Neuron (in vitro differentiated cells): ENCODE data around the gene FXYD6.

Experiments used
- H2AFZ ChIP-seq: one replicate; pipeline ENCODE4 v1.6.1; 2013; ENCODE audit warnings: low read depth, mild to moderate bottlenecking, inconsistent platforms, low read length, moderate library complexity
- H3K27me3 ChIP-seq: one replicate; pipeline ENCODE4 v1.6.1; 2013; ENCODE audit warnings: low read length; ENCODE audit not compliant: insufficient read depth
- H3K36me3 ChIP-seq: one replicate; pipeline ENCODE4 v1.6.1; 2013; ENCODE audit warnings: low read length; ENCODE audit not compliant: insufficient read depth
- H3K4me1 ChIP-seq: one replicate; pipeline ENCODE4 v1.6.1; 2013; ENCODE audit warnings: low read length; ENCODE audit not compliant: insufficient read depth
- H3K4me3 ChIP-seq: 2 replicates; pipeline ENCODE4 v1.5.1; 2013; ENCODE audit warnings: mild to moderate bottlenecking, low read length, moderate library complexity
- H3K9me3 ChIP-seq: one replicate; pipeline ENCODE4 v1.6.1; 2013; ENCODE audit warnings: low read length

Gene FXYD6

DNA sequence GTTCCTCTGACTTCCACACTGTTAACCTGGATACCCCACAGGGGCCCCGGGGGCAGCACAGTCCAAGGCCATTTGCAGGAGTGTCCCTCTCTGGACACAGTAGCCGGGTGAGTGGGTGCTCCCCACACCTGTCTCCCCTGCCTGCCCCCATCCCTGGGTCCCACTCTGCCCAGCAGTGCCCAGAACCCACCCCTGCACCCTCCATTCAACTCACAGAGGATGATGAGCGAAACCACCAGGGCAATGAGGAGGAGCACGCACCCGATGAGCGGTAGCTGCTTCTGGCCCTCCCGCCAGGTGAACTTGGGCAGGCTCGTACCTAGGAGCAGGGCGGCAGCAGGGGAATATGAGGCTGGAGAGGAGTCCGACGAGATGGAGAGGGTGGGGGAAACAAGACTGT lies 40.5 kb upstream of the FXYD6 start:
- H3K4me1 ChIP-seq = no peaks in the 10 kb centered on the region
- H3K36me3 ChIP-seq = no peaks in the 10 kb centered on the region
- no peak overlapping the region for H3K4me3 ChIP-seq
- H3K27me3 ChIP-seq = peaks cover 20% of the 10 kb centered on the region
- no peaks in the 10 kb centered on the region for H3K9me3 ChIP-seq
- H2AFZ ChIP-seq = no peak overlapping the region

DNA sequence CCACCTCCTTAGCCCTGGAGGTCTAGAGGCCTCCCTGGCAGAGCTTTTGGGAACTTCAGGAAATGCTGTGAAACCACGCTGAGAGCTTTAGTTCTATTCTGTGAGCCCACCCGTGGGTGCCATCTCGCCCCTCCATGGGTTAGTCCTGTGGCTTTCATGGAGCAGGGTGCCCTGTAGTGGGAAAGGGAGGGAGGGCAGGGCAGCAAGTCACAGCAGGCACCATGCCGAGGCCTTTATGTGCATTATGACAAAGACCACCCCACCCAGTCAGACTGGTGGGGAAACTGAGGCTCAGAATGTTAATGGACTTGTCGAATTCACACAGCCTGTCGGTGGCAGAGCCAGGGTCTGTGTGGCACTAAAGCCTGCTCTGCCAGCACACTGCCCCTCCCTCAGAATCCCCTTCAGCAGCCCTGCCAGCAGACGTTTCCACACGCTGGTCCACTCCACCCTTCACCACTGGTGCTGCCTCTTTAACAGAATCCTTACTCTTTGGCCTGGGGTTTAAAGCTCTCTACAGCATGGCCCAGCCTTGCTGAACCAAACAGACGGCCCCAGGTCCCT lies 39.3 kb upstream of the FXYD6 start:
- no peaks in the 10 kb centered on the region for H3K36me3 ChIP-seq
- peaks cover 20% of the 10 kb centered on the region for H3K27me3 ChIP-seq
- no peaks in the 10 kb centered on the region for H3K4me1 ChIP-seq
- no peak overlapping the region for H3K4me3 ChIP-seq
- H3K9me3 ChIP-seq = no peaks in the 10 kb centered on the region
- no peak overlapping the region for H2AFZ ChIP-seq

- peaks cover 20% of the 10 kb centered on the region for H3K27me3 ChIP-seq
- H3K4me1 ChIP-seq = no peaks in the 10 kb centered on the region
- H3K36me3 ChIP-seq = no peaks in the 10 kb centered on the region
- H3K9me3 ChIP-seq = no peaks in the 10 kb centered on the region
- no peak overlapping the region for H2AFZ ChIP-seq
- no peak overlapping the region for H3K4me3 ChIP-seq
These were observed 38.6 kb upstream of the FXYD6 start for GRCh38 chr11:117914991-117915618.

- Histone ChIP-seq H3K9me3 (no peaks in the 10 kb centered on the region), H3K27me3 (peaks cover 20% of the 10 kb centered on the region), H3K4me3 (no peak overlapping the region), H3K36me3 (no peaks in the 10 kb centered on the region), H3K4me1 (no peaks in the 10 kb centered on the region), H2AFZ (no peak overlapping the region)
These were observed 37.9 kb upstream of the FXYD6 start for GRCh38 chr11:117914398-117914761.

- H2AFZ ChIP-seq = no peak overlapping the region
- H3K27me3 ChIP-seq = peaks cover 20% of the 10 kb centered on the region
- no peak overlapping the region for H3K4me3 ChIP-seq
- H3K9me3 ChIP-seq = no peaks in the 10 kb centered on the region
- H3K36me3 ChIP-seq = no peaks in the 10 kb centered on the region
- H3K4me1 ChIP-seq = no peaks in the 10 kb centered on the region
These were observed 37.4 kb upstream of the FXYD6 start for GRCh38 chr11:117913736-117914397.

DNA sequence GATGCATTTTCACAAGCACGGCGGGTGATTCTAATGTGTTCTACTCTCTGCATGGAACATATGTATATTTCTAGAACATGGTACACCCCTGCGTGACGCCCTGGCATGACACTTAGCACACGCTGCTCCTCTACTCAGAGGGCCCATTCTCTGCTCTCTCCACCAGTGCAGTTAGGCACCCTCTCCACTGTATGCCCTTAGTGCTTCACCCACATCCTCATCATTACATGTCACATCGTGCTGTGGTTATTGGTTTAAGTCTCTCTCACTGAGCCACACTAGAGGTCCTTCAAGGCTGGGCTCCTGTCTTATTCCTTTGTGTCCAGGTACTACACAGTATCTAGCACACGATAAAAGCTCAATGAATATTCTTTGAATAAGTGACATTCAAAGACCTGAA lies 36.0 kb upstream of the FXYD6 start:
- Histone ChIP-seq H3K4me3 (no peak overlapping the region), H3K27me3 (peaks cover 17% of the 10 kb centered on the region), H3K4me1 (peaks cover 4% of the 10 kb centered on the region)

DNA sequence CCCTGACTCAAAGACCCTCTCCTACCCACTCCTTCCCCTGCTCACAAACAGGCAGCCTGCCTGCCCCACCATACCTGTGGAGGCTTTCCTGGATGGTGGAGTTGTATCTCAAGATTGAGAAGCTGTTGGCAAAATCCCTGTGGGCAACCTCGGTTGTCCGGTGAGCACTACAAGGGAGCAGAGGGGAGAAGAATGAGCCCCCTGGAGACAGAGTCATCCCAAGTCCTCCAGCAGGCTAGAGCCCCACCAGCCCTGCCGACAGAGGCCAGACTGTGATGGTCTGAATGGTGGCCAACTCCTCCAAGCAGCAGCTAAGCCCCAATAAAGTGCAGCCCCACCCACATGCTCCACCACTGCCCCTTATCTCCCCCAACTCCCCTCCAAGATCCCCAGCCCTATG lies 35.2 kb upstream of the FXYD6 start:
- Histone ChIP-seq H3K27me3 (peaks cover 13% of the 10 kb centered on the region), H3K4me3 (no peak overlapping the region), H3K9me3 (no peaks in the 10 kb centered on the region), H3K36me3 (no peaks in the 10 kb centered on the region), H3K4me1 (peaks cover 6% of the 10 kb centered on the region), H2AFZ (no peak overlapping the region)

More for the DNA sequence above, 36.0 kb upstream of the FXYD6 start:
- no peaks in the 10 kb centered on the region for H3K9me3 ChIP-seq
- H3K36me3 ChIP-seq = no peaks in the 10 kb centered on the region
- no peak overlapping the region for H2AFZ ChIP-seq

- peaks cover 13% of the 10 kb centered on the region for H3K27me3 ChIP-seq
- H3K36me3 ChIP-seq = no peaks in the 10 kb centered on the region
- no peak overlapping the region for H3K4me3 ChIP-seq
- no peak overlapping the region for H2AFZ ChIP-seq
- peaks cover 6% of the 10 kb centered on the region for H3K4me1 ChIP-seq
- H3K9me3 ChIP-seq = no peaks in the 10 kb centered on the region
These were observed 34.6 kb upstream of the FXYD6 start for GRCh38 chr11:117910941-117911655.

DNA sequence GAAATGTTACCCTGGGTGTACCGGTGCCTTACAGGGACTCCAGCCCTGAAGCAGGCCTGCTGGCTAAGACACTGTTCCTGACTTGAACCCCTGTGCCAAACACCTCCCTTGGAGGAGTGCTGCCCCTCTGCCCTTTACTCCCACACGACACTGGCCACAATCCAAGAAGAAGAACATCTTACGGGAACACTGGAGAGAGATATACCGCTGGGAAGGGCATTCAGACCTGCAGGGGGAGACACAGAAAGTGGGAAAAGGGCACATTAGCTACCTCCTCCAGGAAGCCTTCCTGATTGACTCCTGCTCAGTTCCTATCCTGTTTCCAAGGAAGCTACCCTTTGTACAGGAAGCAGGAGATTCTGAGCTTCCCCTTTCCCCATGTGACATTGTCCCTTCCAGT lies 34.1 kb upstream of the FXYD6 start:
- Histone ChIP-seq H2AFZ (no peak overlapping the region), H3K9me3 (no peaks in the 10 kb centered on the region), H3K4me1 (peaks cover 6% of the 10 kb centered on the region), H3K4me3 (no peak overlapping the region), H3K36me3 (no peaks in the 10 kb centered on the region), H3K27me3 (peaks cover 10% of the 10 kb centered on the region)

- H3K9me3 ChIP-seq = no peaks in the 10 kb centered on the region
- H2AFZ ChIP-seq = no peak overlapping the region
- H3K27me3 ChIP-seq = peaks cover 10% of the 10 kb centered on the region
- H3K36me3 ChIP-seq = no peaks in the 10 kb centered on the region
- H3K4me3 ChIP-seq = no peak overlapping the region
- H3K4me1 ChIP-seq = peaks cover 6% of the 10 kb centered on the region
These were observed 33.3 kb upstream of the FXYD6 start for GRCh38 chr11:117909611-117910382.

GRCh38 chr11:117908959-117909610 lies 32.6 kb upstream of the FXYD6 start:
- Histone ChIP-seq H3K27me3 (peaks cover 8% of the 10 kb centered on the region), H3K36me3 (no peaks in the 10 kb centered on the region), H2AFZ (no peak overlapping the region), H3K4me1 (peaks cover 6% of the 10 kb centered on the region), H3K9me3 (no peaks in the 10 kb centered on the region), H3K4me3 (no peak overlapping the region)

DNA sequence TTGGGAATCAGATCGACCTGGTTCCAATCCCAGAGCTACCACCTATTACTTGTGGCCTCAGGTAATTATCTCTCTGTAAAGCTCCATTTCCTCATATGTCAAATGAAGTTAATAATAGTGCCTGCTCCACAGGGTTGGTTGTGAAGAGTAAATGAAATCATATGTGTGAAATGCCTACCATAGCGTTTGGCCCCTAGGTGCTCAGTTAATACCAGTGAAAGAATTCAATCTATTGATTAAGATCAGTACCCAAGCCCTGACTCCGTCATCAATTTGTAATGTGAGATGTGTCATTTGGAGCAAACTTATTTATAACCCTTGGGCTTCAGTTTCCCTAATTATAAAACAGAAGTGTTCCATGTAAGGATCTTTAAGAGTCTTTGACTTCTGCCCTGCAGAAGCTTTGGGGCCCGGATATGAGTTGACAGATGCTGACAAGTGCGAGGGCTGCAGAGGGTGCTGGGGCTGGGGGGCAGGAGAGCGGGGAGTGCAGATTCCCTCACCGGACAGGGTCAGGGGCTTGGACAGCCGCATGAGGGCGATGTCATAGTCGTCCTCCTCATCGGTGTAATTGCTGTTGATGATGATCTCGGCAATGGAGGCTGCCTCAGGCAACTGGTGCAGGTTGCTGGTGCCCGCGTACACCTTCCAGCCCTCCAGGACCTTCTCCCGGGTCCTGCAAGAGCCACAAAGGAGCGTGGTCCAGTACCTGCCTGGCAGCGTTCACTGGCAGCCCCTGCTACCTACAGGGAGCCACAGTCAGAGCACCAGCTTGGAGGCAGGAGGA lies 31.8 kb upstream of the FXYD6 start:
- H3K4me1 ChIP-seq = peaks cover 6% of the 10 kb centered on the region
- H3K36me3 ChIP-seq = no peaks in the 10 kb centered on the region
- no peaks in the 10 kb centered on the region for H3K9me3 ChIP-seq
- no peak overlapping the region for H3K4me3 ChIP-seq
- H2AFZ ChIP-seq = no peak overlapping the region
- H3K27me3 ChIP-seq = peaks cover 7% of the 10 kb centered on the region
